Spleen (tissue), 11 donors: Measurements from ENCODE around the gene MMP1. TPM values are rescaled to one million over a fixed set of nuclear protein-coding genes. Genes with fewer than 3 reads are reported as not detected.
A peak's percentile ranks its signal among the peaks of the same experiment; 100 is the strongest.

ENCODE experiments used
- DNase-seq: peaks from one replicate; pipeline ENCODE4 v3.0.0-alpha.2; 2020
- H3K27ac ChIP-seq, 8 donors: fragments of 200-600 bp; sonication (generic) in 7 of 8; 1 replicate in 4 of 8; 2 replicates in 4 of 8; pipeline versions ENCODE4 v1.5.0 to v1.8.0; 2016 to 2021; ENCODE audit warnings: inconsistent platforms in 4 of 8, mild to moderate bottlenecking in 4 of 8, moderate library complexity in 1 of 8
- H3K27me3 ChIP-seq, 7 donors: fragments of 200-600 bp; sonication (generic) in 6 of 7; replicated peaks in 1 of 7; 1 replicate in 4 of 7; 2 replicates in 3 of 7; pipeline versions ENCODE4 v1.5.0 to v1.8.0; 2016 to 2021; ENCODE audit warnings: inconsistent platforms in 3 of 7, mild to moderate bottlenecking in 1 of 7
- H3K36me3 ChIP-seq, 6 donors: fragments of 200-600 bp; sonication (generic) in 5 of 6; 1 replicate in 4 of 6; 2 replicates in 2 of 6; pipeline versions ENCODE4 v1.5.0 to v1.8.0; 2016 to 2021; ENCODE audit warnings: inconsistent platforms in 2 of 6
- H3K4me1 ChIP-seq, 6 donors: fragments of 200-600 bp; sonication (generic) in 5 of 6; 1 replicate in 3 of 6; 2 replicates in 3 of 6; pipeline versions ENCODE4 v1.5.0 to v1.8.0; 2016 to 2021; ENCODE audit warnings: inconsistent platforms in 3 of 6
- H3K4me3 ChIP-seq, 8 donors: fragments of 200-600 bp; sonication (generic) in 7 of 8; 1 replicate in 4 of 8; 2 replicates in 4 of 8; pipeline versions ENCODE4 v1.5.0 to v1.8.0; 2016 to 2021; ENCODE audit warnings: inconsistent platforms in 4 of 8, mild to moderate bottlenecking in 4 of 8, moderate library complexity in 2 of 8
- H3K9me3 ChIP-seq, 8 donors: fragments of 200-600 bp; sonication (generic) in 7 of 8; 1 replicate in 4 of 8; 2 replicates in 4 of 8; pipeline versions ENCODE4 v1.5.0 to v1.8.0; 2016 to 2021; ENCODE audit warnings: inconsistent platforms in 4 of 8
- CTCF ChIP-seq, 11 experiments: fragments of 200-600 bp in 7 of 11; fragments of 450-650 bp in 4 of 11; sonication (generic) in 4 of 11; IDR thresholded peaks in 8 of 11; conservative IDR thresholded peaks in 3 of 11; 1 replicate in 7 of 11; 2 replicates in 4 of 11; pipeline versions ENCODE4 v1.4.0 to v1.8.0; 2016 to 2021; ENCODE audit warnings: antibody characterized with exemption in 11 of 11, inconsistent platforms in 4 of 11, mild to moderate bottlenecking in 1 of 11
- POLR2A ChIP-seq, 3 donors: fragments of 450-650 bp; IDR thresholded peaks; one replicate each; pipeline ENCODE4 v1.5.1; 2017; ENCODE audit warnings: antibody characterized with exemption in 3 of 3, mild to moderate bottlenecking in 1 of 3
- POLR2AphosphoS5 ChIP-seq, 3 donors: sonication (generic); formaldehyde crosslinking; IDR thresholded peaks; one replicate each; pipeline ENCODE4 v1.5.1; 2017; ENCODE audit warnings: antibody characterized with exemption in 3 of 3
- WGBS, 5 donors: extraction: QIAGEN DNeasy Blood & Tissue Kit in 3 of 5; methylation state at CpG; one replicate each; pipeline versions ENCODE4 v1.1.5 to v1.1.7; 2013 to 2018; 5-methylcytosine and 5-hydroxymethylcytosine counted together
- intact Hi-C: fragments of 100-400 bp; cut with DNase I; formaldehyde crosslinking; loops from one replicate; pipeline ENCODE4 v1.15.0; 2023; ENCODE audit warnings: low total_unique reads
- polyA plus RNA-seq, 3 donors: library from polyadenylated mRNA; stranded (reverse); fragments of 200-250 nt; gene quantifications; one replicate each; pipeline ENCODE4 v1.2.1, GENCODE V29; 2013
- total RNA-seq, 7 donors: library from RNA; depleted of rRNA in 3 of 7; stranded (reverse); fragments of >200 nt in 3 of 7; fragmentation: NEBNext Ultra II Directional in 4 of 7; extraction: Animal tissue kit (Norgen Biotek cat#: 25700) in 4 of 7; gene quantifications; one replicate each; pipeline versions ENCODE4 v1.1.0 to v1.2.1, GENCODE V29; 2016 to 2021
- donor health status: healthy with polysubstance abuse.
- donor health status: DM: no; HTN: no; CAD: no; lungs with moderate emphysema.
- donor health status: DM: no; HTN: no; CAD: no.
- donor health status: Bipolar disorder and iron deficiency.
- donor health status: healthy.
- donor health status: DM: no; HTN: no; CAD: no.
- donor health status: DM: yes; HTN: yes; CAD: no.

MMP1 gene
- total and polyA plus RNA-seq, 10 donors = 1.00 to 8.8 (median 2.3) TPM

DNA sequence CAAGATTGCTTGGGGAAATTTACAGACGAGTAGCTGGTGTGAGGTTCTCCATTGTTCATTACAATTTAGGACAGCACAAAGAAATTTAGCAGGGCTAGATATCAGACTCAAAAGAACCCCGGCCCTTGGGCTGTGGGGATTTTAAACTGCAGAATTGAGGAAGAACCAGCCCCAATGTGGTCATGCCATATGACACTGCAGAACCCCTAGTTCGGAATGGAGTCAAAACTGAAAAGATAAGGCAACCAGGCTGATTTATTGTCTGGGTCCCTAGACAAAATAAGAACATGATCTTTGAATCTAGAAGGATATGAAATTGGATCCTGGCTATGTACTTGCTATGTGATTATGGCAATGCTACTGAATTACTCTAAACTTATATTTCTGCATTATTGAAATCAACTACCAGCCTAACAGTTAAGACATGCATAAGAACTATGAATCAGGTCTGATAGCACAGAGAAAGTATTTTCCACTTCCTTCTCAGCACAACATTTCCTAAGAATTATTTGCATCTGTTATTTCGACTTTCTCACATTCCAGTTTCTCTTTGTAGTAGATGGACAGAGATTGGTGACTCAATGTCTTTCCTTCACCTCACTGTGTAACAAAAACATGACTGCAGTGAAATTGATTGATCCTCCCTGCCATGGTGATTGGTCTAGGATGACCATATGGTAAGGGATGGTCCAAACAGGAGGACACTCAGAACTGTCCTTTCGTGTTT, 32.2 kb upstream of the MMP1 start:
- H3K27me3 ChIP-seq = peaks cover 0 to 47% (median 0%) of the 10 kb centered on the region in 7 donors
- 47 to 58% (median 51%) methylated on average over 5 of the region's 5 CpGs for WGBS, 5 donors
- H3K27ac ChIP-seq = peak overlapping the region in 1 of 8 donors; percentile 50
- peaks cover 0 to 7% (median 0%) of the 10 kb centered on the region in 8 donors for H3K9me3 ChIP-seq
- no peak overlapping the region for H3K4me3 ChIP-seq
- no peak for TF ChIP-seq CTCF (IDR thresholded peaks at IDR 0.05 in 8 of 11, conservative IDR thresholded peaks at IDR 0.05 in 3 of 11)
- TF ChIP-seq POLR2A (IDR thresholded peaks at IDR 0.05) = no peak
- no peak for TF ChIP-seq POLR2AphosphoS5 (IDR thresholded peaks at IDR 0.05)
- DNase-seq = no peak
- intact Hi-C loops = no loop called here
- H3K4me1 ChIP-seq = no peaks in the 10 kb centered on the region
- no peaks in the 10 kb centered on the region for H3K36me3 ChIP-seq

DNA sequence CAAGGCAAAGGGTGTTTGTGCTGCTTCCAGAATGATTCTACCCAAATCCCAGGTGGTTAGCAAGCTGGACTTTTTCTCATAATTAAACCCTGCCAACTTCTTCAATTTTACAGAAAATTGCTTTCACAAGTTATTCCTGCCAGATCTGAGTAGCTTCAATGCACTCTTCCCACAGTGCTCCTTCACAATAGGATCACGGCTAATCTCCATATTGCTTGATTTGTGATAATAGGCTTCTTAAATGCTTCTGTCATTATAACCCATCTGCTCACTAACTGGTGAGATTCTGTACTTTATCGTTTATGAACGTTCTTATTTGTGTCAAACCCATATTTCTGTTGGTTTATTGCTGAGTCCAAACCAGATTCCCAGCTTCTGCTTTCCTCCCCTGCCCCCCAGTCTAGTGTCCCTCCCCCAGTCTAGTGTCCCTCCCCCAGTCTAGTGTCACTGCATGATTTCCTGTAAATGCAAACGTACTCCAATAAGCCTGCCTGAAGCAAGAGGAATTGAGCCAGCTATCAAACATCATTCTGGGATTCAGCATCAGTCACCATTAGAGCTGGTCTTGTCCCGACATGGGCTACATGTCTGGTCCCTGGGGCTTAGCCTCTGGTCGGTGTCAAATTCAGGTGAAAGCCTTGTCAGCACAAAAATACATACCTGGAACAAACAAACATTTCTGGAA, 31.5 kb upstream of the MMP1 start:
- Histone ChIP-seq H3K4me3 (no peak overlapping the region), H3K4me1 (no peaks in the 10 kb centered on the region), H3K27ac (peak overlapping the region in 1 of 8 donors; percentile 50), H3K9me3 (peaks cover 0 to 7% (median 0%) of the 10 kb centered on the region in 8 donors), H3K27me3 (peaks cover 0 to 47% (median 0%) of the 10 kb centered on the region in 7 donors), H3K36me3 (no peaks in the 10 kb centered on the region)
- no peak for DNase-seq
- TF ChIP-seq POLR2AphosphoS5 (IDR thresholded peaks at IDR 0.05) (peak in 1 of 3 donors; percentile 26), CTCF (IDR thresholded peaks at IDR 0.05 in 8 of 11, conservative IDR thresholded peaks at IDR 0.05 in 3 of 11) (no peak)
- intact Hi-C loops = no loop called here
- WGBS, 5 donors = 56 to 68% (median 62%) methylated on average over 6 of the region's 6 CpGs

GRCh38 chr11:102824556-102824955, 26.6 kb upstream of the MMP1 start:
- intact Hi-C loops = no loop called here
- no peaks in the 10 kb centered on the region for H3K36me3 ChIP-seq
- H3K9me3 ChIP-seq = peaks cover 0 to 7% (median 0%) of the 10 kb centered on the region in 8 donors
- peaks cover 0 to 19% (median 0%) of the 10 kb centered on the region in 7 donors for H3K27me3 ChIP-seq
- 87 to 96% (median 93%) methylated on average over 1 of the region's 1 CpG for WGBS, 5 donors
- TF ChIP-seq CTCF (IDR thresholded peaks at IDR 0.05 in 8 of 11, conservative IDR thresholded peaks at IDR 0.05 in 3 of 11) = no peak
- TF ChIP-seq POLR2A (IDR thresholded peaks at IDR 0.05) = no peak
- no peak for TF ChIP-seq POLR2AphosphoS5 (IDR thresholded peaks at IDR 0.05)
- no peak for DNase-seq
- H3K27ac ChIP-seq = no peak overlapping the region
- no peaks in the 10 kb centered on the region for H3K4me1 ChIP-seq
- H3K4me3 ChIP-seq = no peak overlapping the region

DNA sequence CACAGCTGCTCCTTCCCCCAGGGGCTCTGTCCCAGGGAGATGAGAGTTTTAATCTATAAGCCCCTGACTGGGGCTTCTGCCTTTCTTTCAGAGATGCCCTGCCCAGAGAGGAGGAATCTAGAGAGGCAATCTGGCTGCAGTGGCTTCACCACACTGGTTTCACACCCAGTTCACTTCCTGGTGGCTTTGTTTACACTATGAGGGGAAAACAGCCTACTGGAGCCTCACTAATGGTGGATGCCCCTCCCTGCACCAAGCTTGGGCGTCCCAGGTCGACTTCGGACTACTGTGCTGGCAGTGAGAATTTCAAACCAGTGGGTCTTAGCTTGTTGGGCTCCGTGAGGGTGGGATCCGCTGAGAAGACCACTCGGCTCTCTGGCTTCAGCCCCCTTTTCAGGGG, 21.5 kb upstream of the MMP1 start:
- Histone ChIP-seq H3K36me3 (no peaks in the 10 kb centered on the region), H3K4me1 (no peaks in the 10 kb centered on the region), H3K27ac (no peak overlapping the region), H3K9me3 (peaks cover 0 to 14% (median 7%) of the 10 kb centered on the region in 8 donors), H3K4me3 (no peak overlapping the region), H3K27me3 (peaks cover 0 to 9% (median 0%) of the 10 kb centered on the region in 7 donors)
- 67 to 90% (median 70%) methylated on average over 6 of the region's 6 CpGs for WGBS, 5 donors
- intact Hi-C loops = no loop called here
- no peak for DNase-seq
- TF ChIP-seq POLR2AphosphoS5 (IDR thresholded peaks at IDR 0.05) (no peak), POLR2A (IDR thresholded peaks at IDR 0.05) (no peak), CTCF (IDR thresholded peaks at IDR 0.05 in 8 of 11, conservative IDR thresholded peaks at IDR 0.05 in 3 of 11) (no peak)
